Activated B cell treated with CpG ODN at 0.5 μM for 24 hours (primary cell): ENCODE results near the gene PRUNE2. TPM values are rescaled to one million over a fixed set of nuclear protein-coding genes. Genes with fewer than 3 reads are reported as not detected.
"Not testable (repeated sequence)": the region's sequence is repeated elsewhere in the genome, so short reads cannot be mapped to it uniquely, and the experiment has no call there.

Source experiments
- ATAC-seq: fragments of 200-7000 bp; cut with Tn5 transposase; one replicate; pipeline ENCODE4 v1.10.0; 2021; ENCODE audit warnings: low read depth, mild to moderate bottlenecking, moderate library complexity
- CTCF ChIA-PET: fragments of 350-600 bp; sonication (Branson Sonifier 250); formaldehyde crosslinking; loops from one replicate; lab custom pipeline; 2021; ENCODE audit warnings: antibody characterized with exemption; lab: Charles Lee
- POLR2A ChIA-PET: fragments of 350-600 bp; sonication (Branson Sonifier 250); formaldehyde crosslinking; loops from one replicate; lab custom pipeline; 2021; ENCODE audit warnings: antibody characterized with exemption; lab: Charles Lee
- DNase-seq: peaks from one replicate; pipeline ENCODE4 v3.0.0; 2022
- H3K27ac Mint-ChIP-seq: one replicate; pipeline ENCODE4 v1.8.0; 2020; ENCODE audit warnings: mixed read lengths
- H3K27me3 Mint-ChIP-seq: one replicate; pipeline ENCODE4 v1.8.0; 2021; ENCODE audit warnings: mixed read lengths
- H3K36me3 Mint-ChIP-seq: one replicate; pipeline ENCODE4 v1.8.0; 2021; ENCODE audit warnings: low read depth, mixed read lengths
- H3K4me1 Mint-ChIP-seq: one replicate; pipeline ENCODE4 v1.8.0; 2021; ENCODE audit warnings: mixed read lengths
- H3K4me3 Mint-ChIP-seq: one replicate; pipeline ENCODE4 v1.8.0; 2020; ENCODE audit warnings: mild to moderate bottlenecking, mixed read lengths
- H3K9me3 Mint-ChIP-seq: one replicate; pipeline ENCODE4 v1.8.0; 2020; ENCODE audit warnings: mixed read lengths
- intact Hi-C: fragments of 100-400 bp; cut with micrococcal nuclease; formaldehyde crosslinking; loops from one replicate; pipeline ENCODE4 v1.15.1; 2024
- total RNA-seq: library from RNA; stranded (reverse); gene quantifications from 2 replicates; pipeline ENCODE4 v1.2.3, GENCODE V29; 2022
- TF ChIP-seq, protein P1 (sequence below): fragments of 200-600 bp; IDR thresholded peaks from one replicate; pipeline ENCODE4 v1.8.0; 2022; ENCODE audit warnings: antibody characterized with exemption, mild to moderate bottlenecking

Gene PRUNE2
- total RNA-seq, 1 donor from 2014 or later: not detected

DNA sequence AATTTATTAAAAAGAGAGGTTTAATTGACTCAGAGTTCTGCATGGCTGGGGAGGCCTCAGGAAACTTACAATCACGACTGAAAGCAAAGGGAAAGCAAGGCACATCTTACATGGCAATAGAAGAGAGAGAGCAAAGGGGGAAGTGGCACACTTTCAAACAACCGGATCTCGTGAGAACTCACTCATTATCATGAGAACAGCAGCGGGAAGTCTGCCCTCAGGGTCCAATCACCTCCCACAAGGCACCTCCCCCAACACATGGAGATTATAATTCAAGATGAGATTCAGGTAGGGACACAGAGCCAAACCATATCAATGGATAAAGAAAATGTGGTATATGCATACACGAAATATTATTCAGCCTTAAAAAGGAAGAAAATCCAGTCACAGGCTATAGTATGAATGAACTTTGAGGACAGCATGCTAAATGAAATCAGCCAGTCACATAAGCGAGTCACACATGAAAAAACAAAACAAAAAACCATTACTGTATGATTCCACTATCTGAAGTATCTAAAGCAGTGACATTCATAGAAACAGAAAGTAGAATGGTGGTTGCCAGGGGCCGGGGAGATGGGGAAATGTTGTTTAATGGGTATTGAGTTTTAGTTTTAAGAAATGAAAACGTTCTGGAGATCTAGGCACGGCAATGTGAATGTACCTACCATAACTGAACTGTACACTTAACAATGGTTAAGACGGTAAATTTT lies 225.0 kb downstream of the PRUNE2 start:
- Mint-ChIP-seq H3K36me3 (no peaks in the 10 kb centered on the region), H3K27me3 (no peaks in the 10 kb centered on the region), H3K4me1 (no peaks in the 10 kb centered on the region), H3K4me3 (no peak overlapping the region), H3K9me3 (peaks cover 2% of the 10 kb centered on the region), H3K27ac (no peak overlapping the region)
- CTCF ChIA-PET: no interaction called here
- TF ChIP-seq, protein P1, sequence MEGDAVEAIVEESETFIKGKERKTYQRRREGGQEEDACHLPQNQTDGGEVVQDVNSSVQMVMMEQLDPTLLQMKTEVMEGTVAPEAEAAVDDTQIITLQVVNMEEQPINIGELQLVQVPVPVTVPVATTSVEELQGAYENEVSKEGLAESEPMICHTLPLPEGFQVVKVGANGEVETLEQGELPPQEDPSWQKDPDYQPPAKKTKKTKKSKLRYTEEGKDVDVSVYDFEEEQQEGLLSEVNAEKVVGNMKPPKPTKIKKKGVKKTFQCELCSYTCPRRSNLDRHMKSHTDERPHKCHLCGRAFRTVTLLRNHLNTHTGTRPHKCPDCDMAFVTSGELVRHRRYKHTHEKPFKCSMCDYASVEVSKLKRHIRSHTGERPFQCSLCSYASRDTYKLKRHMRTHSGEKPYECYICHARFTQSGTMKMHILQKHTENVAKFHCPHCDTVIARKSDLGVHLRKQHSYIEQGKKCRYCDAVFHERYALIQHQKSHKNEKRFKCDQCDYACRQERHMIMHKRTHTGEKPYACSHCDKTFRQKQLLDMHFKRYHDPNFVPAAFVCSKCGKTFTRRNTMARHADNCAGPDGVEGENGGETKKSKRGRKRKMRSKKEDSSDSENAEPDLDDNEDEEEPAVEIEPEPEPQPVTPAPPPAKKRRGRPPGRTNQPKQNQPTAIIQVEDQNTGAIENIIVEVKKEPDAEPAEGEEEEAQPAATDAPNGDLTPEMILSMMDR: no peak
- intact Hi-C loops: no loop called here
- DNase-seq: no peak
- POLR2A ChIA-PET: no interaction called here
- ATAC-seq: no peak

DNA sequence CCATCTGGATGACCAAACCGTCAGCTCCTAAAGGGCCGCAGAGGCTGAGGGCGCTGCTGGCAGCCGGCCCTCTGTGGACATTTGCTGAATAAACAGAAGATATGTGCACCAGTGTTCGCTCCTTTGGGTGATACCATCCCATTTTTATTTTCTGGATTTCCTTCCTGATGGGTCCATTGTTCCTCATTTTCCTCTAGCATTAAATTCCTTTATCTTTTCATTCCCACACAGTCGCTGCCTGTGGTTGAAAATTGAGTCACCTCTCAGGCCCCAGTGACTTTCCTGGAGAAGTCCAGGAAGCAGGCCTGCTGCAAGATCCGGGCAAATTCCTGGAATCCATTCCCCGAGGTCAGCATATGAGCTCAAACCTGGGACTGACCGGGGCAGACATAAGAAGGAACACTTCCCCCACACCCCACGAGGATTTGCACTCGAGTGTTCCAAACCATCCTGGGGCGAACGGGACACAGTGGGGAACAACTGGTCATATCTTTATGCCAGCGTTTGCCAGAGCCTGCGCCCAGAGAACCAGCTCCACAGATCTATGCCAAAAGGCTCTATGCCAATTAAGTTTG lies 228.3 kb downstream of the PRUNE2 start:
- Mint-ChIP-seq H3K27ac (no peak overlapping the region), H3K4me3 (no peak overlapping the region), H3K4me1 (no peaks in the 10 kb centered on the region), H3K36me3 (no peaks in the 10 kb centered on the region), H3K27me3 (no peaks in the 10 kb centered on the region), H3K9me3 (peaks cover 2% of the 10 kb centered on the region)
- ATAC-seq (no peak), DNase-seq (no peak)
- POLR2A ChIA-PET: no interaction called here
- intact Hi-C loops: no loop called here
- TF ChIP-seq, protein P1: no peak
- CTCF ChIA-PET: no interaction called here

DNA sequence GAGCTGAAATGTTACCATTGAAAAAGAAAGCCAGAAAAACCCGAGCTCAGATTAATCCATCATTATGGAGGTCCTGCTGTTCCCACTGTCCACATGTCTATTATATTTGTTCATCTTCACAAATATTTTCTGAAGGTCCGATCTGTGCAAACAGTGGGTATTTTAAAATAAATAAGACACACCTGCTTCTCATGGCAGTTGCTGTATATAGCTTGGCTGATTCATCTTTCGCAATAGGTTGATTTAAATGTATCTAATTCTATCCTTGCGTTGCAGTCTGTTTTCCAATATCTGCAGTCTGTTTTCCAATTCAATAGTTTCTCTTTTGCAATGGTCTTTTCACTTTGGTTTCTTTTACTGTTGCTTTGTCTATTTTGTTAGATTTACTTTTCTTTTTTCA lies 229.1 kb downstream of the PRUNE2 start:
- Mint-ChIP-seq H3K4me1 (no peaks in the 10 kb centered on the region), H3K9me3 (peaks cover 2% of the 10 kb centered on the region), H3K4me3 (no peak overlapping the region), H3K27ac (no peak overlapping the region), H3K36me3 (no peaks in the 10 kb centered on the region), H3K27me3 (no peaks in the 10 kb centered on the region)
- TF ChIP-seq, protein P1: no peak
- POLR2A ChIA-PET: no interaction called here
- intact Hi-C loops: no loop called here
- CTCF ChIA-PET: no interaction called here
- ATAC-seq (no peak), DNase-seq (no peak)

DNA sequence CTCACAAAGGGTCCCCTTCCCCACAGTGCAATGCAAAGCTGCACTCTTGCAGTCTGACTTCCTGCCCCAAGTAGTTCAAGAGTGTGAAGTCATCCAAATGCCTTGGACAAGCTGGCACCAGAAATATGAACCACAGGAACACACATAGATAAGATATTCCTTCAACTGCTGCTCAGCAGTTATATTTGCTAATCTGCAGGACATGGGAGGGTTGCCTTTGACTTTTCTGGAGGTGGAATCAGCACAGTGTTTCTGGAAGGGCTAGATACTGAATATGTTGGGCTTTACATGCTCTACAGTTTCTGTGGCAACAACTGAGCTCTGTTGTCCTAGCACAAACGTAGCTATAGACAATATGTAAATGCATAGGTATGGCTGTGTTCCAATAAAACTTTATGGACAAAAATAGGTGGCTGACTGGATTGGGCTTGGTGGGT lies 238.4 kb downstream of the PRUNE2 start:
- intact Hi-C loops: loop anchor here (10.0 kb wide), 1 partner anchor 317 kb away; no protein-coding TSS in a partner anchor
- Mint-ChIP-seq H3K27me3 (peaks cover 8% of the 10 kb centered on the region), H3K9me3 (no peaks in the 10 kb centered on the region), H3K36me3 (no peaks in the 10 kb centered on the region), H3K4me1 (no peaks in the 10 kb centered on the region), H3K27ac (no peak overlapping the region), H3K4me3 (no peak overlapping the region)
- TF ChIP-seq, protein P1: no peak
- no peak for ATAC-seq
- POLR2A ChIA-PET: no interaction called here
- CTCF ChIA-PET: interaction anchor here (1.2 kb wide), 1 partner anchor 36 kb away, joined by 3 read pairs; no protein-coding TSS in a partner anchor
- no peak for DNase-seq

DNA sequence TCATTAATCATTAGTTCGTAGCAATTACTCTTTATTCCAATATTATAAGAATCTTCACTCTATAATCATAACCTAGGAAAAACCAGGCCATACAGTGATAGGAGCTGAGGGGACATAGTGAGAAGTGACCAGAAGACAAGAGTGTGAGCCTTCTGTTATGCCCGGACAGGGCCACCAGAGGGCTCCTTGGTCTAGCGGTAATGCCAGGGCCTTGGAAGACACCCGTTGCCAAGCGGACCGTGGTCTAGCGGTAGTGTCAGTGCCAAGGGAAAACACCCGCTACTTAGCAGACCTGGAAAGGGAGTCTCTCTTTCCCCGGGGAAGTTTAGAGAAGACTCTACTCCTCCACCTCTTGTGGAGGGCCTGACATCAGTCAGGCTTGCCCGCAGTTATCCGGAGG lies 239.9 kb downstream of the PRUNE2 start:
- H3K4me3 Mint-ChIP-seq, H3K9me3 Mint-ChIP-seq, CTCF ChIA-PET, ATAC-seq, H3K36me3 Mint-ChIP-seq, H3K4me1 Mint-ChIP-seq, H3K27ac Mint-ChIP-seq, POLR2A ChIA-PET, H3K27me3 Mint-ChIP-seq, DNase-seq: not testable (repeated sequence)
- intact Hi-C loops: loop anchor here (10.0 kb wide), 1 partner anchor 319 kb away; no protein-coding TSS in a partner anchor
